CD4-positive, alpha-beta T cell treated with Interleukin-6 at 100 ng/mL for 8 hours (primary cell): ENCODE data around the gene KLHDC1.
"Not testable (repeated sequence)": the region's sequence is repeated elsewhere in the genome, so short reads cannot be mapped to it uniquely, and the experiment has no call there.

ENCODE experiments used
- DNase-seq: peaks from one replicate; pipeline ENCODE4 v3.0.0-alpha.2; 2020; ENCODE audit warnings: mixed read lengths, low spot score

KLHDC1 gene, protein sequence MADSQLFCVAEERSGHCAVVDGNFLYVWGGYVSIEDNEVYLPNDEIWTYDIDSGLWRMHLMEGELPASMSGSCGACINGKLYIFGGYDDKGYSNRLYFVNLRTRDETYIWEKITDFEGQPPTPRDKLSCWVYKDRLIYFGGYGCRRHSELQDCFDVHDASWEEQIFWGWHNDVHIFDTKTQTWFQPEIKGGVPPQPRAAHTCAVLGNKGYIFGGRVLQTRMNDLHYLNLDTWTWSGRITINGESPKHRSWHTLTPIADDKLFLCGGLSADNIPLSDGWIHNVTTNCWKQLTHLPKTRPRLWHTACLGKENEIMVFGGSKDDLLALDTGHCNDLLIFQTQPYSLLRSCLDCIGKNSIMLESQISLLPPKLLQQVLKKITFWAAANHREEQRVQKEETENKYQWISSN

DNA sequence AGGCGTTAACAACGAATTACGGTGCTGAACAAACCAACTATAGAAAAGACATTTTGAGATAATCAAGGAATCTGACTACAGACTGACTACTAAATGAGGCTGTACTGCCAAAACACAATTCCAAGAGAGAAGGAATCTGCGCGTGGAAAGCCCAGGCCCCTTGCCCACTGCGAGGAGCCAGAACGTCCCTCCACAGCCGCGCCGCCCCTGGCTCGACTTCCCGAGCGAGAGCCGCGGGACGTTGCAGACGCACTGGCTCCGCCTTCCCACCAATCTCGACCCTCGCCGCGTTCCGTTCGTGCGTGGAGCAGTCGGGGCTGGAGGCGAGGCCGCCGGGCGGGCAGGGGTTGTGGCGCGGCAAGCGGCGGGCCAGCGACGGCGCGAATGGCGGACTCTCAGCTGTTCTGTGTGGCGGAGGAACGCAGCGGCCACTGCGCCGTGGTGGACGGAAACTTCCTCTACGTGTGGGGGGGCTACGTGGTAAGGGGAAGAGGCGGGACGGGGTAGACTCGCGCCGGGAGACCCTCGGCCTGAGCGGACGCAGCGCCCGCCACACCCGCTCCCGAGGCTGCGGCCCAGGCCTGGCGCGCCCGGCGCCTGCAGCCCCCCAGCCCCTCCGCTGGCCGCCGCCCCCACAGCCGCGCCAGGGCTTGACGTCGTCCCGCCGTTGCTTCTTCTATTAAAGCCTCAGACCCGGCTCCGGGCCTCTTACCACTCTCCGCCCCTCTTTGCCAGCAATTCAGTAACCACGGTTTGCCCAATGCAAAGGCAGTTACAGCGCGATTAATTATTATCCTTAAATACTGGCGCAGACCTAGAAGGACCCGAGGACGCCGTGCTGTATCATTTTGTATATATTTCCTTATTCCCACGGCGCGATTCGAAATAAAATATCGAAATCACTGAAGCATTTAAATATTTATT lies at the start of gene KLHDC1:
Gene KLHDC1 (plus strand): TSS at position 310 of the 924 bp plus-strand sequence. CDS start 75 bp downstream, at position 385.
- peak; percentile 78 for DNase-seq

DNA sequence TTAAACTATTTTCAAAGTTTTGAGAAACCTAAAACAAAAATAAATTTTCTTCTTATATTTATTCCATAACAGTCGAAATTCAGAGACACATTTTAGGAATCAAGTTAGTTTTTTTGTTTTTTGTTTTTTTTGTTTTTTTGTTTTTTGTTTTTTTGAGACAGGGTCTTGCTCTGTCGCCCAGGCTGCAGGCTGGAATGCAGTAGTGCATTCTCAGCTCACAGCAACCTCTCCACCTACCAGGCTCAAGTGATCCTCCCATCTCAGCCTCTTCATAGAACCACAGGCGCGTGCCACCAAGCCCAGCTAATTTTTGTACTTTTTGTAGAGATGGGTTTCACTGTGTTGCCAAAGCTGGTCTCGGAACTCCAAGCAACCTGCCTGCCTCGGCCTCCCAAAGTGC lies 39.4 kb upstream of the KLHDC1 start:
- DNase-seq: no peak

DNA sequence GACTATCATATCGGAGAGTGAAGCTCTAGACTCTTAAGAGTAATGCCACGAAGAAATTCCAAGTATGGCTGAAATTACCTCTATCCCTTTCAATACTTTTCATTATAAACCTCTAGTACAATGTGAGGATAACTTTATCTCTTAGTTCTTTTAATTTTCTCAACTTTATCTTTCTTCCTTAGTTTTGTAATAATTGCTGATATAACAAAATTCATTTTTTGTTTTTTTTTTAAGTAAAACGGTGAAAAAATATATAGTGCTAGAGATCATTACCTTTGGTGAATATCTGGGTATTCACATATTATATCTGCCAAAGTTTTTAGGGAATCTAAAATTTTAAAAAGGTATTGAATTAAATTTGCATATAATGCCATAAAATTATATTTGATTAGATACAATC lies 38.4 kb upstream of the KLHDC1 start:
- DNase-seq: no peak

DNA sequence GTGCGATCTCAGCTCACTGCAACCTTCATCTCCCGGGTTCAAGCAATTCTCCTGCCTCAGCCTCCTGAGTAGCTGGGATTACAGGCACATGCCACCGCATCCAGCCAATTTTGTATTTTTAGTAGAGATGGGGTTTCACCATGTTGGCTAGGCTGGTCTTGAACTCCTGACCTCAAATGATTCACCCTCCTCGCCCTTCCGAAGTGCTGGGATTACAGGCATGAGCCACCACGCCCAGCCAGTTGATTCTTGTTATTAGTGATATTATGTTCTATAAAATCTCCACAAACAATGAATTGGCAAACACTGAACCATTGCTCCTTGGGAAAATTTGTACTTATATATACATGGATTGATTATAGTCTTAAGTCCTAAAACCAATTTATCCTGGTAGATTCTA lies 35.4 kb upstream of the KLHDC1 start:
- not testable (repeated sequence) for DNase-seq

DNA sequence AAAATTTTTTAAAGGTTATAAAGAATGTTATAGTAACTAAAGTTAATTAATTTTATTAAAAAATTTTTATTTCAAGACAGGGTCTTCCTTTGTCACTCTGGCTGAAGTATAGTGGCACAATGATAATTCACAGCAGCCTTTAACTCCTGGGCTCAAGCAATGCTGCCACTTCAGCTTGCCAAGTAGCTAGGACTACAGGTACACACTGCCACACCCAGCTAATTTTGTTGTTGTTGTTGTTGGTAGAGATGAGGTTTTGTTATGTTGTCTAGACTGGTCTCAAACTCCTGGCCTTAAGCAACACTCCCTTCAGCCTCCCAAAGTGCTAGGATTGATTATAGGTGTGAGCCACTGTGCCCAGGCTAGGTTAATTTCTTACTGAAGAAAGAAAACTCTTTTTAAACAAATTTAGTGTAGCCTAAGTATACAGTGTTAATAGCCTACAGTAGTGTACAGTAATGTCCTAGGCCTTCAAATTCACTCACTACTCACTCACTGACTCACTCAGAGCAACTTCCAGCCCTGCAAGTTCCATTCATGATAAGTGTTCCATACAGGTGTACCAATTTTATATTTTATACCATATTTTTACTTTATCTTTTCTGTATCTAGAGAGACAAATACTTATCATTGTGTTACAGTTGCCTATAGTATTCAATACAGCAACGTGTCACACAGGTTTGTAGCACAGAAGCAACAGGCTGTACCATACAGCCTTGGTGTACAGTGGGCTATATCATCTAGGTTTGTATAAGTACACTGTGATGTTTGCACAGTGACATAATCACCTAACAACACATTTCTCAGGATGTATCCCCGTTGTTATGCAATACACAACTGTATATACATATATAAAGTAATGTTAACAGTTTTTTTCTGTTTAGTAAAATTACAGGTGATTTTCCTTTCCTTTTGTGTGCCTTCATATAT lies 33.1 kb upstream of the KLHDC1 start:
- DNase-seq: no peak

DNA sequence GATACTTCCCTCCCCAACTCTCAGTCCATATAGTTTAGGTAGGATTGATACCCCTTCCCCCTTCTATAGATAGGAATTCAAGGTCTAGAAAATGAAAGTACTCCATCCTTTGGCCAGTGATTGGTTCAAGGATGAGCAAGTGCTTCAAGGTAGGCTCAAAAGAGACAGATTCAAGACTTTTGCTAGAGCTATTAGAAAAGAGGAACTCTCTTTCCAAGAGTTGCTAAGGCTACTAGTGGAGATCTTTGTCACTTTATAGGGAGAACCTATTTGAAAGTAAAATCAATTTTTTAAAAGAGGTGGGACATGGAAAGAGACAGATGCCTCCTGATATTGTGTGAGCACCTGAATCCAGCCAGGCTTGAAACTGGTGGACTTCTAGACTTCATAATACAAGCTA lies 22.4 kb upstream of the KLHDC1 start:
- DNase-seq: no peak

DNA sequence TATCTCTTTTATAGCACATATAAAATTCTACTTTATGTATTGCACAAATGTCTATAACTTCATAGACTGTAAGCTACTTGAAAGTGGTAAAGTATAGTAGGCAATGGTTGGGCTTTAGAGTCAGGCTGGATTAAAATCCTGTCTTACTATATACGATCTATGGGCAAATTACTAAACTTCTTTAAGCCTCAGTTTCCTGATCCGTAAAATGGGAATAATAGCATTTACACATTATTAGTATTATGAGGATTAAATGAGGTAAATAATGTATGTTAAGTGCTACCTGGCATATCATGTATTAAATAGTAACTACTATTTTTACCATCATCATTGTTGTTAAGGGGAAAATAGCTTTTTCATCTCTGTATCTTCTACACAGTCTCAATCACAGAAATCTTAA lies 19.3 kb upstream of the KLHDC1 start:
- no peak for DNase-seq

DNA sequence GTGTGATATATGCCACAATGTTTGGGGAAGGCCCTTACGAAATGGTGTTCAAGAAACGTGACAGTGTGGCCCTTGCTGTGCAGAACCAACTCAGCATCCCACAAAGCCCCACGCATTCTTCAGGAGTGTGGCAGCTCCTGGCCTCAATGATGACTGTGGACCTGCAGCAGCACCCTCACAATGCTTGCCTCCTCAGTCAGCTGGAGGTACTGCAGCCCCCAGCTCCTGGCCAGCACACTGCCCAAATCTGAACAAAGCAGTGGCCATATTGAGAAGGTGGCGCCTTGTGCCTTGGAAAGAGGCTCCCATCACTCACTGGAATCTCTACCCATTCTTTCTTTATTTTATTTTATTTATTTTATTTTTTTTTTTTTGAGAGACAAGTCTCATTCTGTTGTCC lies 15.3 kb upstream of the KLHDC1 start:
- DNase-seq: no peak

DNA sequence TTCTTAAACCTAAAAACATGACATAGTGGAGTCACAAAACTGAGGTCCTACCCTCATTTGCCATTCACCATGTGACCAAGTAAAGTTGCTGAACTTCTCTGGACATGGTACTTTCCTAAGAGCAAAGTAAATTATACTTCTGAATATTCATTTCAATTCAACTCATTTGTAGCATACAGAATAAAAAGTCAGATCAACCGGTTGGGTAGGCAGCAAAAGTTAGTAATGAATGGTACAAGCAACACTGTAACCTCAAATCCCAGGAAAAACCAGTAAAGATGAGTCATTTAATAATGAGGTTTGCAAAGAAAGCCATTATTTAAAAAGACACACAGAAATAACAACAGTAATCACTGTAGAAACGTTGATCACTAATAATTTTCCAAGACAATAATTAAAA lies 13.6 kb upstream of the KLHDC1 start:
- no peak for DNase-seq

DNA sequence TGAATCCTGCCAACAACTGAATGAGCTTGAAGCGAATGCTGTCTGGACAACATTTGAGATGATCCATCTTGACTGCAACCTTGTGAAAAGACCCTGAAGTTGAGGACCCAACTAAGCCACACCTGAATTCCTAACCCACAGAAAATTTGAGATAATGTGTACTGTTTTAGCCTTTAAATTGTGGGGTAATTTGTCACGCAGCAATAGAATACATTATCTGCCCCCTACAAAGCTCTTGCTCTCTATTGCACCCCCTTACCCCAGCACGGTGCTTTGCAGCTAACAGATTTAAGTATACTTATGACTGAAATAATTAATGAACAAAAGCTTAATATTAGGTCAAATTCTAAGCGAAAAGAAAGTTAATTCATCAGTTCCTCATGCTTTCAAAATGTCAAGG lies 6.5 kb upstream of the KLHDC1 start:
- DNase-seq: no peak

DNA sequence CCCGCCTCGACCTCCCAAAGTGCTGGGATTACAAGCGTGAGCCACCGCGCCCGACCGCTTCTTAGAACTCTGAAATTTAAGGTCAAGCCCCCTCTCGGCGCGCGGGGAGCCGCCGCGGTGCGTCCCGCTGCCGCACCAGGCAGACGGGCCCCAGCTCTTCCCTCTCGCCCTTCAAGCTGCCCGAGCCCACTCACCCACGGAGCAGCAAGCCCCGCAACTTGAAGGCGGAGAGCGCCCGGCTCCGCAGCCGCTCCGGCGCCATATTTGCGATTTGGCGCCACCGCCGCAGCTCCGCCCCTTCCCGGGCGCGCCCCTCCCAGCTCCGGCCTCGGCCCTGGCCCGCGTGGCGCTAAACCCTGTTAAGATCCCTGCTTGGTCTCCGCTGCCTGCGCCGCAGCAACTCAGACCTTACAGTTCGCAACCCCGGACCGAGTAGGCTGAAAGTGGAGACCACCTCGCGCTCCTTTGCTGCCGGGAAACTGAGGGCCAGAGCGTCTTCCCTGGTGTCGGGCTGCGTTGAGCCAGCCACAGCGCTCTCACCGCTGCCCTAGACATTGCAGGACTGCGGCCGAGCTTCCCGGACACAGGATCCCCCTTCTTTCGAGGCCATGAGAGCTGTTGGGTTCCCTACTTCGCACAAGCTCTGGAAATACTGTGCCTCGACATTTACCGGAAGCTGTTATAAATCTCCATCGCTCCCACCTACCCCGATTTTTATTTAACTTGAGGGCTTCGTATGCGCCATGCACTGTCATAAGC lies 4.8 kb upstream of the KLHDC1 start, which contains the start of gene POLE2:
Gene POLE2 (minus strand): TSS at position 273 of the 759 bp plus-strand sequence. CDS start 11 bp downstream, at position 262.
- peak; percentile 57 for DNase-seq

DNA sequence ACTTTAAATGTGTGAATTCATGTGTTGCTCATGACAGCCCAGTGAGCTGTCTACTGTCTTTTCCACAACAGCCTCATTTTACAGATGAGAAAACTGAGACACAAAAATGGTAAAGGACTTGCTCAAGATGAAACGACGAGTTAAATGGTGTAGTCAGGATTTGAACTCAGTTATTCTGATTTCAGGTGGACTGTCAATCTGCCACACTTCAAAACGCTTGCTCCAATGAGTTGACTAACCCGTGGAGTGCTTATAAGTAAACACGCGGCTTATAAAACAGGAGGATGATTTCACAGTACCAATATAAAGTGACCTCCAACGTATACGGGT lies 4.3 kb upstream of the KLHDC1 start:
- DNase-seq: no peak

DNA sequence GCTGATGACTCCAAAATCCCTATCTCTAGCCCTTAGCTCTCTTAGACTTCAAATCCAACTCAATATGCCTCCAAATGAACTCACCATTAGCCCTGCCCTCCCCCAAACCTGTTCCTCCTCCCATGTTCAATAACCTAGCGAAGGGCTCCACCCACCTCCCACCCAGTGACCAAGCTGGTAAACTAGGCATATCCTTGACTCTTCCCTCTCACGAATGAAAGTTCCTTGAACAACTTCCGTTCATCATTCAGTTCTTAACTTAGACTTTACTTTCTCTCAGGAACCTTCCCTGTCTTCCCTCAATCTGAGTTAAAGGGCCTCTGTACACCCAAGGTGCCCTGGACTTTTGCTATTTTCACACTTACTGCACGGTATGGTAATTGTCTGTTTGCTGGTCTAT lies 1.9 kb upstream of the KLHDC1 start:
- DNase-seq: no peak

DNA sequence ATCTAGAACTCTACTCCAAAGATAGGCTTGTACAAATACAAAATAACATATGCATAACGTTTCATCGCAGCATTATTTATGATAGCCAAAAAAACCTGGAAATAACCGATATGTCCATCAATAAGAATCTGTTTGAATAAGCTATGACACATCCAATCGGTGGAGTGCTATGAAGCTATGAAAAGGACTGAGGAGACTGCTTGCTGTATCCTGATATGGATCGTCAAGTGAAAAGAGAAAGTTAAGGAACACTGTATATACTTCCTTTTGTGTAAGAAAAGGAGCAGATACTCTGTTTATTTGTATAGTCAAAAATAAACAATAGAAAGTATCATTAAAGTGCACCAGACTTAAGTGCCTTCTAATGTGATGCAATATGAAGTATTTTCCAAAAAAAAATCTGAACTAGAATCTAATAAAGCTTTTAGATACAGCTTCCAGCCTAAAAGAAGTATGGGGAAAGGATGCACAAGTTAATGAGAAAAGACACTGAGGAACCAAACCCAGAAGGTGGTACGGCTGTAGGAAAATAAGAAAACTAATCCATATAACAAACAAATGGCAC lies 645 bp upstream of the KLHDC1 start:
- no peak for DNase-seq

DNA sequence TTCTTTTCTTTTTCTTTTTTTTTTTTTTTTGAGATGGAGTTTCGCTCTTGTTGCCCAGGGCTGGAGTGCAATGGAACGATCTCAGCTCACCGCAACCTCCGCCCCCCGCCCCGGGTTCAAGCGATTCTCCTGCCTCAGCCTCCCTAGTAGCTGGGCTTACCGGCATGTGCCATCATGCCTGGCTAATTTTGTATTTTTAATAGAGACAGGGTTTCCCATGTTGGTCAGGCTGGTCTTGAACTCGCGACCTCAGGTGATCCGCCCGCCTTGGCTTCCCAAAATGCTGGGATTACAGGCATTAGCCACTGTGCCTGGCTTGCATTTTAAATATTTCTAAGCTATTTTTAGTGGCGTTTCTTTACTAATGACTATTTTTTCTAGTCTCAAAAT lies 810 bp downstream of the KLHDC1 start:
- DNase-seq: not testable (repeated sequence)

DNA sequence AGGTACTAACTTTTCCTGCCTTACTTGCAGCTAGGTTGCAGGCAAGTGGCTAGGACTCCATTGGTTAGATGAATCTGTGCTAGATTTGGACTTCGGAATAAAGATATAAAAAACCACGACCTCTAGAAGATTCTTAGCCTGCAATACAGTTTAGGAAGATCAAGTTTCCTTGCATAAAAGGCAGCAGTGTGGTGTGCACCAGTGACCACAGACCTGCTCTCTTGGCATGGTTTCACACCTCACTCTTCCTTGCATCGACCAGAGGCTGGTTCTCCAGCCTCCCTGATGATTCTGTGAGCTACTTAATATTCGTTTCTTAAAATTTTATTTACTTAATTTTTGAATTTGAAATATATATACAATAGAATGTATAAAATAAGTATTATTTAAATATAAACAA lies 9.8 kb downstream of the KLHDC1 start:
- DNase-seq: no peak

DNA sequence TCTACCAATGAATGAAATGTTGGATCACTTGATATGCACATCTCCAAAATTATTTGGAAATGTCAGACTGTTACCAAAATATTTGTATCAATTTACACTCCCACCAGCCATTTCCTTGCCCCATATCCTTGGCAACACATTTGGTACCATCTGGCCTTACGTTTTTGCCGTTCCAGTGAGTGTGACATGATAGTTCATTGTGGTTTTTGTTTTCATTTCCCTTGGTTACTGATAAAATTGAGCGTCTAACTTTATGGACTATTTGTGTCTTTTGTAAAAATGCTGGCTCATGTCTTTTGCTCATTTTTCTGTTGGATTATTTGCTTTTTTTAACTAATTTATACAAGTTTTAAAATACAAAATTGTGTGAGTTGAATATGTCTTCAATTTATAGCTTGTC lies 11.0 kb downstream of the KLHDC1 start:
- no peak for DNase-seq

DNA sequence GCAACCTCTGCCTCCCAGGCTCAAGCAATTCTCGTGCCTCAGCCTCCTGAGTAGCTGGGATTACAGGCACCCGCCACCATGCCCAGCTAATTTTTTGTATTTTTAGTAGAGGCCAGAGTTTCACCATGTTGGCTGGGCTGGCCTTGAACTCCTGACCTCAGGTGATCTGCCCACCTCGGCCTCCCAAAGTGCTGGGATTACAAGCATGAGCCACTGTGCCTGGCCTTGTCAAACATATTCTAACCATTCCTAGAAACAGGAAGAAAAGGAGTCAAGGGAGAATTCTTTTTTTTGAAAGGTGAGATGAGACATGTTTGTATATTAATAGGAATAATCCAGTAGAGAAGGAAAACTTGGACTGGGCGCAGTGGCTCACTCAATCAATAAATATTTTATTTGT lies 11.6 kb downstream of the KLHDC1 start:
- not testable (repeated sequence) for DNase-seq

DNA sequence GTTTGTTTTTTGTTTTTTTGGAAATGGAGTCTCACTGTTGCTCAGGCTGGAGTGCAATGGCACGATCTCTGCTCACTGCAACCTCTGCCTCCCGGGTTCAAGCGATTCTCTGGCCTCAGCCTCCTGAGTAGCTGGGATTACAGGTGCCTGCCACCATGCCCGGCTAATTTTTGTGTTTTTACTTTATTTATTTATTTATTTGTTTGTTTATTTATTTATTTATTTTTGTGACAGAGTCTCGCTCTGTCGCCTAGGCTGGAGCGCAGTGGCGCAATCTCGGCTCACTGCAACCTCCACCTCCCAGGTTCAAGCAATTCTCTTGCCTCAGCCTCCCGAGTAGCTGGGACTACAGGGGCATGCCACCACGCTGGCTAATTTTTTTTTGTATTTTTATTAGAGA lies 18.1 kb downstream of the KLHDC1 start:
- DNase-seq: not testable (repeated sequence)

DNA sequence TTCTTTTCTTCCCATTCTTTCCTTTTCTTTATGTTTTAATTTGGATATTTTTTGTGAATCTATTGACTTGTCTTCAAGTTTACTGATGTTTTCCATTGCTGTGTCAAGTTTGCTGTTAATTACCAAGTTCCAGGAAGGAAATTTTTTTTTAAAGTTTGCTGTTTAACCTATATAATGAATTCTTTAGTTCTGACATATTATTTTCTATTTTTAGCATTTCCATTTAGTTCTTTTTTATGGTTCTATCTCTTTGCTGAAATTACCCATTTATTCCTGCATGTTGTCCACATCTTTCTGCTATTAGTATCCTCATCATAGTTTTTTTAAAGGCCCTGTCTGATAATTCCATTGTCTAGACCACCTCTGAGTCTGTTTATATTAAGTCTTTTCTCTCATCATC lies 27.8 kb downstream of the KLHDC1 start:
- no peak for DNase-seq
